NCI-H524 (cell line): ENCODE results near the gene REXO5.
"Not testable (repeated sequence)": the region's sequence is repeated elsewhere in the genome, so short reads cannot be mapped to it uniquely, and the experiment has no call there.

ENCODE experiments used
- DNase-seq, 2 experiments: peaks; one replicate each; lab custom pipeline; 2025; lab: John Stamatoyannopoulos, UW

REXO5 gene

DNA sequence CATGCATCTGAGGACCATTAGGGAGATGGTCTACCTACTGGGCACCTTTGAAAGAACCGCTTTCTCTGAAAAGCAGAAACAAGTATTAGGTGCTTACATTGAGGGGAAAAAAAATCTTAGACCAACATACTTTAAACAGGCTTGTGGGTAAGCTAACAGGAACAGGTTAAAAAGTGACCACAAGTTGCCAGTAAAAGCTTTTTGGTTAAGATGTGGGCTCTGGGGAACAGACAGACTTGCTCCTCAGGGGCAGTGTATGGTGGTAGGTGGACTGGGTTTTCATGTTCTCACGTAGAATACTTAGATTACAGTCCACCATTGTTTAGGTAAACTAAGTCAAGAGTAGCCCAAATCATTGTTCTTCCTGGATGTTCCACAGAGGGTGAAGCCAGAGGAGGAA is 41.2 kb downstream of the REXO5 start:
- no peak for DNase-seq

DNA sequence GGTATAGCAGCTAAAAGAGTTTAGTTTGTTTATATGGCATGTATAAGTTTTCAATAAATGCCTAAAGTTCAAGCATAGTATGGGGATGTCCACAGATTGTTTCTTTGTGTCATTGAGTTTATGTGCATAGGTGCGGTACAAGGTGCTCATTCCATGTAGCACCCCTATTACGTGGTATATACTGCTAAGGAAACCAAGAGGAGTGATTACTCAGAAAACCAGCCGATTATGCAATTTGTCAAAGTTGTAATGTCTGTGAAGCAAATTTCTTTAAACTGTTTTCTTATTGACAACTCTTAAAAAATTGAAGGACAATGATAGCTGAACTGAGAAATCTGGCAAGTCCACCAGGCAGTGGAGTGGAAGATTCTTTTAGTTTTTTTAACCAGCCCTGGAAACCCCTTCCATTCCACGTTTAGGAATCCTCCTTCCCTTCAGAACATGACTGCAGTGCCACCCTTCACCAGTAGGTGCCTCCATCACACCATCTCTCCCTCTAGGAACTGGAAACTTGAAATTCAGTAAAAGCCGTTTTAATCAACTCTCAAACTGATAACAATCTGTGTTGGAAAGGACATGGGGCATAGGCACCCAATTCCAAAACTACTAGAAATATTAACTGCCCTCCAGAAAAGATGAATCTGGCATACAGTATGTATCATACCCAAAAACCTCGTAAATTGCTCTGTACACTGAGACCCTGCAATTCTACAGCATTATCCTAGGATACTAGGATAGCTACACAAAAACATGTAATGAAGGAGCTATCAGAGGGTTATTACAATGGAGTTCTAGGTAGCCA is 43.5 kb downstream of the REXO5 start:
- DNase-seq, result peak; percentile 39 to 66

DNA sequence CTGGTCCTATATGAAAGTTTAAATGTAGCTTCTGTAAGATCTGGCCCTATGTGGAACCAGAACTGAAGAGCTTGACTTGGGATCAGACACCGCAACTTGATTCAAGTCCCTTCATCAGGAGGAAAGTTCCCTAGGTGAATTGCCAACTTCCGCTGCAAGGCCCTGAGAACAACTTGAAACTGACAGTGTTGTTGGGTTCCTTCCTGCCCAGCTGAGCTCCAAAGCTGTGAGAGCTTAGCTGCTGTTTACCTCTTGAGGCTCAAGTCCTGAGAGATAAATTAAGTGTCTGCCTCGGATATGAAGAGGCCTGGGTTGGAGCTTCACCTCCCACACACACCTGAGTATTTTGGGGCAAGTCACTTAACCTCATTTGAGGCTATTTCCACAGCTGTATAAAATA is 44.7 kb downstream of the REXO5 start:
- DNase-seq, result peak in 1 of 2 experiments; percentile 9

DNA sequence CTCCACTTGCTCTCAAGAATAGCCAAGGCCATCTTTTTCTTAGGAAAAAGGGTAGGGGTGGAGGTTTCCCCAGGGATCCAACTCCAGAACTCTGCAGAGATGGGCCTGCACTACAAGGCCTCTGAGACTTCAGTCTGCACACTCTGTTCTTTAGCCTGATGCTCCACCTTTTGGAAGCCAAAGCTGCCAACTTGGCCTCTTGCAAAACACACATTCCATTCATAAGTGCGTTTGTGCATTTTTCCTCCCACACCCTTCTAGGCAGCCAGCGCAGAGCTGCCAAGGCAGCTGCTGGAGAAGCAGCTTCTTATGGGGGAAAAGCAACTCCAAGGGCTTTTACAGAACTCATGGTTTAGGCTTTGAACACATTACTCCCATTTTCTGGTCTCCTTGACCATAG is 45.3 kb downstream of the REXO5 start:
- DNase-seq, result no peak

DNA sequence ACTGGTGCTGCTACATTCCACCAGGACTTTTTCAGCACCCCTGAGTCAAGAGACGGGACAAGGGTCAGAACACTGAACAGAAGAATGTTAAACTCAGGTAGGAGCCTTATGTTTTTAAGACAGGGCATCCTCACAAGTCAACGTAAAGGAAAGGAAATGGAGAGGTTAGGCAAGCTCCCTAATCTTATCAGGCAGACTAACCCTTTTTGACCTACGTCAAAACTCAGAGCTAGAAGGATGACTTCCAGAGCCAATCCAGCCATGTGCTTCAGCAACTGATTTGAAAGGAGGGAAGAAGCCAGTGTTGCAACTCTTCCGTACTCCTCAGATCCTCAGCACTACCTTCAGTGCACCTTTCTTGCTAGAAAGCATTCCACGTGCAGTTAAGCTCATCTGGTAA is 46.8 kb downstream of the REXO5 start:
- no peak for DNase-seq

DNA sequence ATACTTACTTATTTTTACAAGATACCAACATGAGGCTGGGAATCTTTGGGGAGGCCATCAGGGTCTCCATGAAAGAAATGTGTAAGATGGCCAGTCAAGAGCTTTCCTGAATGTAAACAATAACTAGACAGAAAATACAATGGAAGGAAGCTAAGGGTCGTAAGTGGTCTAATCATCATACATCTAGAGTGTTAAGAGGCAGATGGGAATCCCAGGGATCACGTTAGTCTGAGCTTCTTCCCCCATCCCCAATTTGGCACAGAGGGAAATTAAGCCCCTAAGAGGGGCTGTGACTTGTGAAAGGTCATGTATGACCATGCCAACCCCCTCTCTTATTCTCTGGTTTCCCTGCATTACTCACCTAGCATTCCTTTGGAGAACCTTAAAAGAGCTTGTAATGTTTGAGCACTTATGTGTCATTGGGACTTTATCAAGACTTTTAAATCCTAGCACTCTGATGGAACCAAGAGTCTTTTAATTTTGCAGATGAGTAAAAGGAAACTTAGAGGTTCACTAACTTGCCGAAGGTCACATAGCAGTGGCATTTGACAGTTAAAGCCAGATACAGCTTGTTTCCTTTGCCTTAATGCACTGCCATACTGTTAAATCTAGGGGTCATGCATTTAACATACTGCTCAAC is 47.8 kb downstream of the REXO5 start:
- DNase-seq, result no peak

DNA sequence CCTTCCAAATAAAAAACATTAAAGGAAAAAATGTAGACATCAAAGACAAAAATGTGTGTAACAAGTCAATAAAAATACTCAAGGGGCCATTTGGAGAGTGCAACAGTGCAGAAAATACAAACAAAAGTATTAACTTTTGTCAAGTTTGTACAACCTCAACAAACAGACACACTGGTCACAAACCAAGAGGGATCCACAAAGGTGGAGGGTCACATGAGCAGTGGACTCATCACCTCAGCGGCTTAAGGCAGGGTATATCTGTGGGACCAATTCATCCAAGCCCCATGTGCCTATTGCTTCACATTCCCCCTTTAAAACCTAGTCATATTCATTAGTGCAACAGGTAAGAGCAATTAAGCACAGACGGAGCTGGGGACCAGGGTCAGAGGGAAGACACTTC is 48.6 kb downstream of the REXO5 start:
- no peak for DNase-seq

DNA sequence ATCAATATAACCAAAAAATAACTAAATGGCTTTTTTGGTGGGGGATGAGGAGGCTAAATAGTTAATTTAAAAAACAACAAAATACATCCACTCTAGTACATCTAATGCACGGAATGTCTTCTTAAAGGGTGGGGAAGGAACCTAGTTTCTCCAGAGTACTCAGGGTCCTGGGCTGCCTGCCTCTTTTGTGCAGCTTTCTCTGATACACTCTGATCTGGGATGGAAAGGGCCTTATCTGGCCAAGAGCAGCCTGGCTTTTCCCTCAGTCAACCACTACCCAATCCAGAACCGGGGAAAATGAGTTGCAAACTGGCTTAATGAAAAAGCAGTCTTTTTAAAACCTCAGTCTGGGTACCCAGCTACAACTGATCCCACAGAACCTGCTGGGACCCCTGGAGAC is 51.0 kb downstream of the REXO5 start:
- DNase-seq, result no peak

DNA sequence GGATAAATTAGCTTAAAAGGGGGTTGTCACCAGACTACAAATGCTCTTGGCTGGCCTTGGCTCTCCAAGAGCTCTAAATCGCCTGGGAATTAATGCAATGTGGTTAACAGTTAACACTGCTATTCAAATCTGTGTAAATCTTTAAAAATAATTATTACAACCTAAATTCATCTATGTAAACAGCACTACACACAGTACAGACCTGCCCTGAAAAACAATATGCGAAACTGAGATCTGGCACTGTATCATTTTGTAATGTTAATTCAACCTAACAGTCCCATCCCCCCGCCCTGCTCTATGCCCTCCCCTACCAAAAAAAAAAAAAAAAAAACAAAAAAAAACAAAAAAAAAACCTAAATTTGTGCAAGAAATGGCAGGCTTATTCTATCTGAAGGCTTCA is 52.9 kb downstream of the REXO5 start:
- DNase-seq, result no peak

DNA sequence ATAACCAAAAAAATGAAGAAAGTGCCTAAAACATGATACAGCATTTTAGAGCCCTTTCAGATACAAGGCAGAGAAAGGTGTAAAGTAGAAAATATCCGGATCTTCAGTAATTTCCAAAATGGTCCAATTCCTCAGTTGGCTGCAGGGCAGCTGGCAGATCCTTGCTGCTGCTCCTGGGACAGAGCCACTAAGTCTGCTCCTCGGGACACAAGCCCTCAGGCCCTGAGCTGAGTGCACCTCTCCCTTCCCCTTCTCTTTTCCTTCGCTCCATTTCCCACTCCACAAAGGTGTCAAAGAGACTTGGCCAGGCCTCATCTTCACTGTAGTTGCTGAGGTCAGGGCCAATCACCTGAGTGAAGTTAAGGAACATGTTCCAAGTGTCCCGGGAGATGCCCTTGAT is 53.4 kb downstream of the REXO5 start:
- DNase-seq, result no peak

DNA sequence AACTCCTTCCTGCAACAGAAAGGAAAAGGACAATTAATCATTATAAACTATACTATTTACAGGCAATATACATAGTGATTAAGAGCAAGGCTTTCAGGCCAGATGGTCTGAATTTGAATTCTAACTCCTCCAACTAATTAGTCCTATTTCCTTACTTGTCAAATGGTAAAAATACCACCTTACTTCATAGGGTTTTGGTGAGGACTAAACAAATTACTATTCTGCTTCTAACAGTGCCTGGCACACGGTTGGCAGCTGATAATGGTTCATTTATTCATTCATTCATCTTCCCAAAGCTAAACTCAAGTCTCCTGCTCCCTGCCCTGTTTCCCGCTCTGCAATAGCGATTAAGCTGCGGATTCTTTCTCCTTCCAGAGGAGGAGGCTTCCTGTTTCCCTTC is 54.0 kb downstream of the REXO5 start:
- no peak for DNase-seq

DNA sequence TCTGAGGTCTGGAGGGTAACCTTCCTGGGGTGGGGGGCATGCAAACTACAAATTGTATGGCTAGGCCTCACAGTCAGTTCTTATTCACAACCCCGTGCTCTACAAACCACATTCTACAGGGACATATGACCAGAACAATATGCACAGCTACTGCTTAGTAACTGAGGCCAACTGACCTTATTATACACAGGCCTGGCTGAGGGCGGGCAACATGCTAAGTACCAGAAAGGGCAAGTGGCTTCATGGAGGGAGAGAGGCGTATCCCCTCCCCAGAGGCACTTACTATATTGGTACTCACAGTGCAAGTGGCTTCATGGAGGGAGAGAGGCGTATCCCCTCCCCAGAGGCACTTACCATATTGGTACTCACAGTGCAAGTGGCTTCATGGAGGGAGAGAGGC is 54.7 kb downstream of the REXO5 start:
- DNase-seq, result not testable (repeated sequence)

DNA sequence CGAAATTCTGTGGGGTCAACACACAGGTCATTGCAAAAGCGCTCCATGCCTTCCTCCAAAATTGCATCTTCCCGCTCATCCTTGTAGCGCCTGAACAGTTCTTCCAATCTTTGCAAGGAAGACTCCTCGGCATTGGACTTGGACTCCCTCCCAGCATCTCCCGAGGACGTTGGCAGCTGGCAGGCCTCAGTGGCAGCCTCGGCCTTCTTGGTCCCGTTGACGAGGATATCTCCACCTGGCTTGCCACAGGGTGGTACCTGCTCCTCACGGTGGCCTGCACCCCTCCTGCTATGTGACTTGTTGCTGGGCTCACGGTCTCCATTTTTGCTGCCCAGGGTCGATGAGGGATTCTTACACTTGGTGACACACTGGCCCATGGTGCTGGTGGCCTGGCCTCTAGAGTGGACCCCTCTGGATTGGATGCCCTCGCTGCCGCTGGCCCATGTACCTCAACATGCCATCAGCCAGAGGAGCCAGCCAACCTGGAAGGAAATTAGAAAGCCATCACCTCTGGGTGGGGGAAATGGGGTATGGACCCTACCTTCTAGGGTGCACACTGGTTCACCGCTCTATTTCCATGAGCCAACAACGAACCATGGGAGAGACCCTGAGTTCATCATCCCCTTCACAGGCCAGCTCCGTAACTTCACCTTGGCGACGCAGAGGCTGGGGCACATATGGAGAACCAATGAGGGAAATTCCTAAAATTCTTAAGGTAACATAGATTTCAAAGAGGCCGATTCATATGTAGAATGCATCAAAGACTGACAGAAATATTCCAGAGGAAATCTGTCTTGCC is 56.0 kb downstream of the REXO5 start:
- DNase-seq, result no peak

DNA sequence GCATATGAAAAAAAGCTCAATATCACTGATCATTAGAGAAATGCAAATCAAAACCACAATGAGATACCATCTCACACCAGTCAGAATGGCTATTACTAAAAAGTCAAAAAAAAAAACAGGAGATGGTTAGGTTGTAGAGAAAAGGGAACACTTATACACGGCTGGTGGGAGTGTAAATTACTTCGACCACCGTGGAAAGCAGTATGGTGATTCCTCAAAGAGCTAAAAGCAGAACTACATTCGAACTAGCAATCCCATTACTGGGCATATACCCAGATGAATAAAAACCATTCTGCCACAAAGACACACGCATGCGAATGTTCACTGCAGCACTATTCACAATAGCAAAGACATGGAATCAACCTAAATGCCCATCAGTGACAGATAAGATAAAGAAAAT is 58.0 kb downstream of the REXO5 start:
- DNase-seq, result not testable (repeated sequence)

DNA sequence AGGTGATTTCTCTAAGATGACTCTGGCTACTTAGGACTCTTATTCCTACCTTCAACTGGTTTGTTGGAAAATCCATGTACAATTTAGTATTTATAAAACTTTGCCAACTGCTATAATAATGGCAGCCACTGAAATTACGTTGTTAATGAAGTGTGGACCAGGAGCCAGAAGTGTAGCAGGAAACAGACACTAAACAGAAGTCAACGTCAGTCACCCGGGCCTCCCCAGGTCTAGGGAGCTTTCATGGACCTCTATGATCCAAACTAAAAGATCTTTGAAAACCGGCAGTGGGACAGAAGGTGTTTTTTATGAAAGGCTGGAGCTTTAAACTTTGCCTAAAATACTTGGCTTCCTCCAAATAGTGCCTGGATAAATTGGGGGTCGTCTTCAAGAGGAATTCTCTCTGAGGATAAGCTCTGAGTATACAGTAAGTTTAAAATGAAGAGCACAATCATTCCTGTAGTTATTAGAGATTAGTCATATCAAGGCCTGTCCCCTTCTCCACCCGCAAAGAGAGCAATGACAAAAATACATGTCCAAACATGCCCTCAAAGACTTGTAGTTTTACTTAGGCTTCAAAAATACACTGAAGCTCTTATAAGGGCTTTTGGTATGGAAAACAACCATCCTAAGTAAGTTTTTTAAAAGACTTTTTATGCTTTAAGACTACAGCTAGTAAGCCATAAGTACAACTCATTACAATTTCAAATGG is 59.2 kb downstream of the REXO5 start:
- peak in 1 of 2 experiments; percentile 66 for DNase-seq

DNA sequence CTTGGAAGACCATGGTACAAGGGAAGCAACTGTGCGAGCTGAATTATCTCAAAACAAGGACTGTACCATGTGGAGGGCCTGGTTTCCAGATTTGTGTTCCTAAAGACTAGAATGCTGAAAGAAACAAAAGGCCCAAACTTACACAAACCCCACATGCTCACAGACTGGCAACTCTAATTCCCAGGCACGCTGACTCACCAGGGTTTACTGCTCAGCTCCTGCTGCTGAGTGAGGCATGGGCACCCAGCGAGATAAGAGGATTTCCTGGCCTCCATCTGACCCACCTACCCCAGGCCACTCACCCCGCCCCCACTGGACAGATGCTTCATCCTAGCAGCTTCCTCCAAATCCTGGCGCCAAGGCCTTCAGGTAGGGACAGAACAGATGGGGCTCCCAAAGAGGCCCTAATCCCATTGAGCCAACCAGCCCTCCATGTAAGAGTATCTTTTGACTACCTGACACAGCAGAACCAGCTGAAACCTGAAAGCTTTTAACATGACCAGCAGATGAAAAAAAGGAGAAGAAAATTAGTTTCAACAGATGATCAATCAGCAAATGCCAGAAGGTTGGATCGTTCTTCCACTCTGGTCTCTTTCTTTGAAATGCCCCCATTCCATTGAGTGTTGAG is 59.9 kb downstream of the REXO5 start:
- DNase-seq, result peak; percentile 99 to 100

DNA sequence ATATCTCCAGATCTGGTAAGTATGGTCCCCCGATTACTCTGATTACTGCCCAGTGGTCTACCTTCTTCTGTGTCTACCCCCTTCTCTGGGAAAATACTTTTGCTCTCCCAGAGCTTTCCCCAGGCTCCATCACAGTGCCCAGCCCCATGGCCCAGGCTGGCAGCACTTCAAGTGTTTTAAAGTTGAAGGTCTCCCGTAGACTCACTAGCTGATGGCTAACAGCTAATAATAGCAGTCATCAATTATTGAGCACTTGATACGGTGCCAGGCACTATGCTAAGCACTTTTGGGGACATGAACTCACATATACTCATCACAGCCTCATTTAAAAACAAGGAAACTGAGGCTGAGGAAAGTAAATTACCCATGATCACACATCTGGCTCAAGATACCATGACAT is 60.5 kb downstream of the REXO5 start:
- peak; percentile 59 to 62 for DNase-seq

DNA sequence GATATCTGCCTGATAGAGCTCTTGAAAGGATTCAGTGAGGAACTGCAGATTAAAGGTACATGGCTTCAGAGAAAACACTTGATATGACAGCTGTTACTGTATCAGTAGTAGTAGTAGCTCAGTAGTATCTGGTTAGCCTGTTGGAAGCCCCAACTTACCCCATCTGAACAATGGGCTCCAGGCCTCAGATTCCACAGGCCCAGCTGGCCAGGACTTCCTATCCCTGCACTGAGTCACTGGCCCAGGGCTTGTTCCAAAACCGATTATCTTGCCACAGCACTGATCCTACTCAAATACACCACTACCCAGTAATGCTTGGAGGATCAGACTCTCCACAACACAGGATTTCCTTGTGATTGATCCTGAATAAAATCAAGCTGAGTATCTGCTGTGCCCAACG is 61.3 kb downstream of the REXO5 start:
- no peak for DNase-seq

DNA sequence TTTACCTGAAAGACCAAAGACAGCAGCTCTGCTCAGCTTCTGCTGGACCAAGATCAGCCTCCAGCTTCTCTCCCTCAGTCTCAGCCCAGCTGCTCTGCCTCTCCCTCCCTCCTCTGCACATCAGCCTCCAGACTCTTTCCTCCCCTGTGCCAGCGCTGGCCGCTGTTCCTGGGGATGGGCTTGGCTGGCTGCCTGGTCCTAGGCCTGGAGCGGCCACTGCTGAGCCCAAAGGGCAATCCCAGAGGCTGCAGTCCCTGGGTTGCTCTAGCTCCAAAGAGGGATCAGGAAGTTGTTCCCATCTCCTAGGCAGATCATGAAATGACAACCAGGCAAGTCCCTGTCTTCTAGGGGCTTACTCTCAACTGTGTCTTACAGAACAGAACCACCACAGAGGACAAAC is 62.6 kb downstream of the REXO5 start:
- peak; percentile 19 to 44 for DNase-seq

DNA sequence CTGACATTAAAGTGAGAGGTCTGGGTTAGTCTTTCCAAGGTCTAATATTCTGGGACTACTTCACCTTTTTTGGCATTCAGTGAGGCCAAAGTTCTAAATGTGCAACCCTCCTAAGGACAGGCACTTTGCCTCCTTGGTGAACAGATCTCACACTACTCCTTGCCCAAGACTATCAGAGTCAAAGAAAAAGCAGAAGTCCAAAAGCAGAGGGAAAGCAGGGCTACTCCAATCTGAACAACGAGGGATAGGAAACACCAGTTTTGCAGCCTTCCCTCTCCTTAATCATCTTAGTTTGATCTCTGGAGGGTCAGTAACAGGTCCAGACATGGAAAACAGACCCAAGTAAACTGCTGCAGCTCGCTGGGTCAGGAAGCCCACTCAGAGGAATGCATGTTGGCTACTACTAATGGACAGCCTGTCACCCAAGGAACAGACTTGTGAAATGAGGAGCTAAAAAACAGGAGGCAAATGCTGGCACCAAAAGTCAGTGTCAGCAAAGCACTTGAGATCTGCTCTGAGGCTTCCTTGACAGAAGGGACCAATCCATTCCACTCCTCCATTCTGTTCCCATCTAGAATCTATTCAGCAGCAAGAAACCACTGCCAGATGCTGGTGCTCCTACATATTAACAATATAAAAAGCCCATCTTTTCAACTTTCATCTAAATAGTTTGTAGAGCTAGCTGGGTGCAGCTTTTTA is 63.9 kb downstream of the REXO5 start:
- peak; percentile 31 to 67 for DNase-seq

DNA sequence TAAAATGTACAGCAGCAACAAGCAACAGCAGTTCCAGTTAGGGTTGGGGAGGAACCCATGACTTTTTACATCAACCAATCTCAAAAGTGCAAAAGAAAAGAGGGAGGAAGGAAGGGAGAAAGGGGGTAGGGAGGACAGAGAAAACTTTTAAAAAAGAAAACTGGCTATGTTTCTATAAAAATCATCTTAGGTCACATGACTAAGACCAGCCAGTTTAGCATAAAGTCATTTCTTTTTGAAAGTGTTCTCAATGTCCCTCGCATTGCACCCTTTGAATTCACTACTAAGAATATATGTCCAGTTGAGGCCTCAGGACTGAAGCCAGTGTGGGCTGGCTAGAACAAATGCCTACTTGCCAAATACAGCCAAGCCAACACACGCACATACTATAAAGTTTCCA is 64.9 kb downstream of the REXO5 start:
- no peak for DNase-seq
